Ureter (tissue), 1 donor: ENCODE results near the gene SELL. TPM values are rescaled to one million over a fixed set of nuclear protein-coding genes. Genes with fewer than 3 reads are reported as not detected.
"Not testable (repeated sequence)": the region's sequence is repeated elsewhere in the genome, so short reads cannot be mapped to it uniquely, and the experiment has no call there.

ENCODE experiments used
- DNase-seq: peaks from one replicate; pipeline ENCODE4 v3.0.0-alpha.2; 2020; ENCODE audit warnings: low spot score
- total RNA-seq: library from RNA; stranded (reverse); gene quantifications from one replicate; pipeline ENCODE4 v1.2.4, GENCODE V29; 2023
- donor health status: DM: yes; HTN: yes; CAD: no.

The SELL gene
- total RNA-seq, 1 donor from 2014 or later = 3.5 TPM

GRCh38 chr1:169667699-169668596, 43.5 kb downstream of the SELL start:
- not testable (repeated sequence) for DNase-seq

- DNase-seq = not testable (repeated sequence)
Measured at GRCh38 chr1:169667227-169667639, 44.2 kb downstream of the SELL start.

GRCh38 chr1:169662680-169663079, 48.7 kb downstream of the SELL start:
- DNase-seq = not testable (repeated sequence)

GRCh38 chr1:169661066-169661465, 50.4 kb downstream of the SELL start:
- not testable (repeated sequence) for DNase-seq

- not testable (repeated sequence) for DNase-seq
Measured at GRCh38 chr1:169658777-169659176, 52.6 kb downstream of the SELL start.

DNA sequence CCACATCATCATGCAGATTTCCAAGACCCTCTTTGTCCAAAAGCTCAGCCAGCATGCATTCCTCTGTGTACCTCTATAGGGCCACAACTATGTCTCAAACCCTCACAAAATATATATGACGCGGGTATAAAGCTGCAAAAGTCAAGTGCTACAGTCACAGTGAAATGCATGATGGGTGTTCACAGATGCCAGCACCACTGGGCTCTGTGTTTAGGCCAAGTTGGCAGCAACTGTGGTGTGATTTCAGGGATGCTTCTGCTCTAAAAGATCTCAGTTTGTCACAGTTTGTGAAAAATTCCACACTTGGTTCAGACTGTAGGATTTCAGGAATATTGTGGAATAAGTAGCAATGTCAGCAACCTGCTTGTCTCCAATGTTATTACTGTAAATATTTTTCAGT, 57.5 kb downstream of the SELL start:
- no peak for DNase-seq

GRCh38 chr1:169651035-169651434, 60.4 kb downstream of the SELL start:
- DNase-seq = no peak

DNA sequence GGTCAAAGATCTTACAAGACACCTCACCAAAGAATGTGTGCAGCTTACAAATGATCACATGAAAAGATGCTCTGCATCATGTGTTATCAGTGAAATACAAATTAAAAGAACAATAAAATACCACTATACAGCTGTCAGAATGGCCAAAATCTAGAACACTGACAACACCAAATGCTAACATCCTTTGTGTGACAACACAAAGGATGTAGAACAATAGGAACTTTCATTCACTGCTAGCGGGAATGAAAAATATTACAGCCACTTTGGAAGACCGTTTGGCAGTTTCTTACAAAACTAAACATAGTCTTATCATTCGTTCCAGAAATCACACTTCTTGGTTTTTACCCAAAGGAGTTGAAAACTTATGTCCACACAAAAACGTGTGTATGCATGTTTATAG, 60.9 kb downstream of the SELL start:
- no peak for DNase-seq

GRCh38 chr1:169648709-169649108, 62.7 kb downstream of the SELL start:
- DNase-seq = no peak

DNA sequence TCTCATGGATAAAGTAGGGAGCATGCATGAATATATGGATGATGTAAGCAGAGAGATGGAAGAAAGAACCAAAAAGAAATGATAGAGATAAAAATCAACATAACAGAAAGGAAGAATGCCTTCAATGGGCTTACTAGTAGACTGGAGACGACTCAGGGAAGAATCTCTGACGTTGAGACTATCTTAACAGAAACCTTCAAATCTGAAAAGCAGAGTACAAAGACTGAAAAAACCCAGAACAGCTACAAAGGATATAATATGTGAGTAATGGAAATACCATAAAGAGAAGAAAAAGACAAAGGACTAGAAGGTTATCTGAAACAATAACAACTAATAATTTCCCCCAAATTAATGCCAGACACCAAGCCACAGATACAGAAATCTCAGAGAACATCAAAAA, 63.2 kb downstream of the SELL start:
- no peak for DNase-seq

DNA sequence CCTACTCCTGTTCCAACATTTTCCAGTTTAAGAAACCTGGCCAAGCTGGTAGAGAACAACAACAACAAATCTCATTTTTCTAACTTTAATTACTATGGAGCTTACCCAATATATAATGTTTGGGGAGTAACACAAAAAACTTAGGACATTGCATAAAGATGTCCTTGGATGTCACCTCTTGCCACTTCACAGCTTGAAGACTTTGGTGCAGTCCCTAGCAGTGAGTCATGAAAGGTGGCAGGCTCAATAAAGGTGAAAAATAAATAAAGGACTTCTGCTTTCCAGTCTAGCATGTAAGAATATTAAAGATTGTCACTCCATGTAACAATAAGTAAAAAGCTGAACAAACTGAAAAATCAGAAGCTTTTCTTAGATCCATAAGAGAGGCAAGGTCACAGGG, 63.9 kb downstream of the SELL start:
- DNase-seq = no peak

- DNase-seq = no peak
Measured at GRCh38 chr1:169644297-169644696, 67.1 kb downstream of the SELL start.

Other genes with a start within 250 kb of the SELL start
- gene SLC19A2, start 225.7 kb downstream of the SELL start, total RNA-seq = 20.9 TPM
- gene F5, start 125.1 kb downstream of the SELL start, total RNA-seq = 1.7 TPM
- gene SELP, start 81.5 kb downstream of the SELL start, total RNA-seq = 24.0 TPM
- gene SELE, start 22.5 kb upstream of the SELL start, total RNA-seq = 5.4 TPM
- 11.4 TPM for gene METTL18, start 83.3 kb upstream of the SELL start, total RNA-seq
- 21.2 TPM for gene SCYL3, start 182.3 kb upstream of the SELL start, total RNA-seq